NCI-H2196 (cell line): ENCODE measurements around the gene VPS26C.

Source experiments
- DNase-seq: peaks from one replicate; lab custom pipeline; 2025; ENCODE audit not compliant: unreplicated experiment; lab: John Stamatoyannopoulos, UW

The VPS26C gene

GRCh38 chr21:37206496-37206895 is 60.6 kb downstream of the VPS26C start:
- DNase-seq, result no peak

GRCh38 chr21:37204580-37204979 is 62.6 kb downstream of the VPS26C start:
- DNase-seq, result no peak

- no peak for DNase-seq
Measured at GRCh38 chr21:37202221-37203110, 64.7 kb downstream of the VPS26C start.

GRCh38 chr21:37200641-37201480 is 66.3 kb downstream of the VPS26C start:
- DNase-seq, result no peak

GRCh38 chr21:37199057-37199924 is 67.8 kb downstream of the VPS26C start:
- no peak for DNase-seq

- DNase-seq, result no peak
Measured at GRCh38 chr21:37197746-37198145, 69.4 kb downstream of the VPS26C start.

GRCh38 chr21:37196847-37197246 is 70.3 kb downstream of the VPS26C start:
- DNase-seq, result no peak

GRCh38 chr21:37195610-37196009 is 71.5 kb downstream of the VPS26C start:
- DNase-seq, result no peak

GRCh38 chr21:37195059-37195458 is 72.1 kb downstream of the VPS26C start:
- no peak for DNase-seq

GRCh38 chr21:37193676-37194075 is 73.5 kb downstream of the VPS26C start:
- DNase-seq, result no peak

- no peak for DNase-seq
Measured at GRCh38 chr21:37193006-37193405, 74.1 kb downstream of the VPS26C start.

- no peak for DNase-seq
Measured at GRCh38 chr21:37192019-37192418, 75.1 kb downstream of the VPS26C start.

- DNase-seq, result no peak
Measured at GRCh38 chr21:37188825-37189224, 78.3 kb downstream of the VPS26C start.

- DNase-seq, result no peak
Measured at GRCh38 chr21:37186983-37187382, 80.2 kb downstream of the VPS26C start.

- DNase-seq, result no peak
Measured at GRCh38 chr21:37184784-37185593, 82.1 kb downstream of the VPS26C start.

GRCh38 chr21:37183749-37184148 is 83.4 kb downstream of the VPS26C start:
- DNase-seq, result no peak

GRCh38 chr21:37182222-37182621 is 84.9 kb downstream of the VPS26C start:
- no peak for DNase-seq

- no peak for DNase-seq
Measured at GRCh38 chr21:37181059-37181458, 86.1 kb downstream of the VPS26C start.

- no peak for DNase-seq
Measured at GRCh38 chr21:37176716-37177115, 90.4 kb downstream of the VPS26C start.
